IMR-90 (cell line): ENCODE results near the gene PRICKLE2. TPM values are rescaled to one million over a fixed set of nuclear protein-coding genes. Genes with fewer than 3 reads are reported as not detected.

Experiments
- ATAC-seq: fragments of 200-7000 bp; cut with Tn5 transposase; 2 replicates; pipeline ENCODE4 v1.9.1; 2020; ENCODE audit warnings: low read depth, mild to moderate bottlenecking, moderate library complexity
- BruUV-seq: library from RNA; stranded (reverse); fragments of 400-500 nt; replicated peaks from 2 replicates; lab custom pipeline; 2021; lab: Mats Ljungman, UMichigan
- CTCF ChIA-PET: fragments of 300-600 bp; formaldehyde crosslinking; extraction: SDS; loops from one replicate; lab custom pipeline; 2021; ENCODE audit warnings: antibody characterized with exemption; lab: Yijun Ruan, JAX
- POLR2A ChIA-PET: fragments of 300-600 bp; sonication (Branson Sonifier 250); formaldehyde crosslinking; loops from one replicate; lab custom pipeline; 2022; ENCODE audit warnings: antibody characterized with exemption; ENCODE audit not compliant: unreplicated experiment; lab: Charles Lee
- DNase-seq: peaks from one replicate; pipeline ENCODE4 v3.0.0; 2013
- H2AFZ ChIP-seq: replicated peaks from 2 replicates; pipeline ENCODE3; 2013; ENCODE audit warnings: low read length, mild to moderate bottlenecking; ENCODE audit not compliant: poor library complexity
- H2AK5ac ChIP-seq: 2 replicates; pipeline ENCODE4 v1.6.1; 2013; ENCODE audit warnings: low read depth, low read length, inconsistent platforms
- H2AK9ac ChIP-seq: replicated peaks from 2 replicates; pipeline ENCODE3; 2013; ENCODE audit warnings: mild to moderate bottlenecking, low read depth, low read length, moderate library complexity; ENCODE audit not compliant: poor library complexity
- H2BK120ac ChIP-seq: 2 replicates; pipeline ENCODE4 v1.6.1; 2013; ENCODE audit warnings: low read depth, low read length, inconsistent platforms
- H2BK15ac ChIP-seq: 3 replicates; pipeline ENCODE4 v1.6.1; 2013; ENCODE audit warnings: low read depth, low read length, inconsistent platforms
- H2BK20ac ChIP-seq: 2 replicates; pipeline ENCODE4 v1.6.1; 2013; ENCODE audit warnings: low read depth, mild to moderate bottlenecking, inconsistent platforms, low read length, moderate library complexity
- H2BK5ac ChIP-seq: 2 replicates; pipeline ENCODE4 v1.6.1; 2013; ENCODE audit warnings: mild to moderate bottlenecking, low read depth, low read length, inconsistent platforms; ENCODE audit not compliant: poor library complexity, severe bottlenecking
- H3K14ac ChIP-seq: replicated peaks from 2 replicates; pipeline ENCODE4 v1.6.1; 2013; ENCODE audit warnings: low read depth, low read length, inconsistent platforms
- H3K18ac ChIP-seq: 2 replicates; pipeline ENCODE4 v1.6.1; 2013; ENCODE audit warnings: low read depth, low read length, control low read depth
- H3K23ac ChIP-seq: 2 replicates; pipeline ENCODE4 v1.6.1; 2013; ENCODE audit warnings: low read depth, low read length, inconsistent platforms
- H3K27ac ChIP-seq: 2 replicates; pipeline ENCODE4 v1.5.1; 2013; ENCODE audit warnings: mild to moderate bottlenecking, control low read depth, low read length; ENCODE audit not compliant: insufficient read depth
- H3K27me3 ChIP-seq: 2 replicates; pipeline ENCODE4 v1.6.1; 2013; ENCODE audit warnings: low read length; ENCODE audit not compliant: control insufficient read depth, insufficient read depth
- H3K36me3 ChIP-seq: 2 replicates; pipeline ENCODE4 v1.6.1; 2013; ENCODE audit warnings: low read length, mixed read lengths; ENCODE audit not compliant: control insufficient read depth, insufficient read depth
- H3K4ac ChIP-seq: 2 replicates; pipeline ENCODE4 v1.6.1; 2013; ENCODE audit warnings: low read depth, low read length, inconsistent platforms
- H3K4me1 ChIP-seq: 2 replicates; pipeline ENCODE4 v1.6.1; 2013; ENCODE audit warnings: low read length, mixed read lengths; ENCODE audit not compliant: control insufficient read depth, insufficient read depth
- H3K4me2 ChIP-seq: 2 replicates; pipeline ENCODE4 v1.6.1; 2013; ENCODE audit warnings: low read depth, mild to moderate bottlenecking, control low read depth, low read length, moderate library complexity
- H3K4me3 ChIP-seq: 2 replicates; pipeline ENCODE4 v1.5.1; 2013; ENCODE audit warnings: low read depth, mild to moderate bottlenecking, control low read depth, low read length, moderate library complexity; ENCODE audit not compliant: insufficient read depth
- H3K56ac ChIP-seq: 2 replicates; pipeline ENCODE4 v1.6.1; 2013; ENCODE audit warnings: low read length, inconsistent platforms; ENCODE audit not compliant: insufficient read depth; ENCODE audit errors: extremely low read depth
- H3K79me1 ChIP-seq, 2 experiments: 2 replicates each; pipeline ENCODE4 v1.6.1; 2013; ENCODE audit warnings: low read length in 2 of 2, inconsistent platforms in 1 of 2, low read depth in 1 of 2
- H3K9ac ChIP-seq: 2 replicates; pipeline ENCODE4 v1.6.1; 2013; ENCODE audit warnings: low read depth, low read length, control low read depth
- H3K9me1 ChIP-seq: 2 replicates; pipeline ENCODE4 v1.6.1; 2013; ENCODE audit warnings: low read length, inconsistent platforms; ENCODE audit not compliant: insufficient read depth
- H3K9me3 ChIP-seq: 2 replicates; pipeline ENCODE4 v1.6.1; 2013; ENCODE audit warnings: low read length; ENCODE audit not compliant: control insufficient read depth, insufficient read depth
- H4K20me1 ChIP-seq: 2 replicates; pipeline ENCODE4 v1.6.1; 2013; ENCODE audit warnings: low read length, inconsistent platforms; ENCODE audit not compliant: insufficient read depth
- H4K5ac ChIP-seq: 2 replicates; pipeline ENCODE4 v1.6.1; 2013; ENCODE audit warnings: mild to moderate bottlenecking, low read depth, low read length, control low read depth
- H4K8ac ChIP-seq, 2 experiments: 2 replicates each; pipeline ENCODE4 v1.6.1; 2013; ENCODE audit warnings: low read depth in 2 of 2, low read length in 2 of 2, control low read depth in 1 of 2, inconsistent platforms in 1 of 2
- H4K91ac ChIP-seq: 2 replicates; pipeline ENCODE4 v1.6.1; 2013; ENCODE audit warnings: low read depth, low read length, inconsistent platforms; ENCODE audit not compliant: insufficient read depth
- ELK1 ChIP-seq: fragments of 150-350 bp; IDR thresholded peaks from 2 replicates; pipeline ENCODE4 v1.6.1; 2016; ENCODE audit warnings: low read depth, mild to moderate bottlenecking, low read length, moderate library complexity, borderline replicate concordance
- MXI1 ChIP-seq: IDR thresholded peaks from 2 replicates; pipeline ENCODE4 v1.6.1; 2012; ENCODE audit warnings: low read depth, mild to moderate bottlenecking, low read length, moderate library complexity, borderline replicate concordance
- WGBS, 2 experiments: methylation state at CpG; one replicate each; pipeline versions ENCODE4 v1.1.5 to v1.1.7; 2013; ENCODE audit warnings: missing lambda C conversion rate in 2 of 2; ENCODE audit not compliant: insufficient read length in 1 of 2; ENCODE audit errors: extremely low coverage in 2 of 2; 5-methylcytosine and 5-hydroxymethylcytosine counted together
- dilution Hi-C: fragments of 300-500 bp; cut with HindIII; formaldehyde crosslinking; loops from one replicate; pipeline ENCODE4 v1.14.3; 2018; ENCODE audit warnings: low sequenced_read_pairs; ENCODE audit not compliant: unreplicated experiment
- in situ Hi-C: fragments of 300-500 bp; cut with MboI; formaldehyde crosslinking; loops from 3 replicates; pipeline ENCODE4 v1.14.3; 2019; ENCODE audit warnings: low sequenced_read_pairs, inconsistent platforms, mixed read lengths
- intact Hi-C: fragments of 100-400 bp; cut with micrococcal nuclease; formaldehyde crosslinking; loops from 2 replicates; pipeline ENCODE4 v1.10.0; 2022
- polyA plus RNA-seq, 3 experiments: library from polyadenylated mRNA; depleted of rRNA; stranded (reverse); fragments of >200 nt; gene quantifications; 2 replicates each; pipeline ENCODE4 v1.2.3, GENCODE V29; 2012; ENCODE audit warnings: low replicate concordance in 1 of 3
- total RNA-seq: library from RNA; depleted of rRNA; stranded (reverse); fragments of >200 nt; gene quantifications from 2 replicates; pipeline ENCODE4 v1.2.3, GENCODE V29; 2012

The PRICKLE2 gene
- total and polyA plus RNA-seq, 2 of the 4 experiments (the other 2 are of a cell fraction): 4.1 to 14.2 TPM

GRCh38 chr3:64268926-64269325 is 43.7 kb upstream of the PRICKLE2 start:
- 0 out of 2 replicates have a peak overlapping the region, but pooled peaks have one; percentile 33 for H2AK5ac ChIP-seq
- ATAC-seq (no peak), DNase-seq (no peak)
- no peaks in the 10 kb centered on the region; the same call in 1 of the 2 replicates for H3K36me3 ChIP-seq
- no peak overlapping the region for H3K9ac ChIP-seq
- H4K8ac ChIP-seq: no peak overlapping the region
- H2BK15ac ChIP-seq: no peak overlapping the region
- no peaks in the 10 kb centered on the region; the same call in 1 of the 2 replicates for H3K9me1 ChIP-seq
- no peak overlapping the region for H3K14ac ChIP-seq
- no CpG with 5 or more reads among the region's 4 CpGs for WGBS, 2 experiments
- no peak overlapping the region for H3K4me2 ChIP-seq
- TF ChIP-seq ELK1 (no peak), MXI1 (no peak)
- no peak overlapping the region for H3K27ac ChIP-seq
- H2AK9ac ChIP-seq: no peak overlapping the region
- H3K79me1 ChIP-seq: peaks cover 3 to 38% of the 10 kb centered on the region in 2 experiments; a peak in 3 of 4 replicates
- H4K91ac ChIP-seq: no peak overlapping the region
- no peak overlapping the region for H3K4me3 ChIP-seq
- peak overlapping the region; percentile 97 for H2BK5ac ChIP-seq
- H4K20me1 ChIP-seq: peaks cover 15% of the 10 kb centered on the region
- H3K4me1 ChIP-seq: peaks cover 10% of the 10 kb centered on the region
- H3K23ac ChIP-seq: peak overlapping the region; percentile 52; the same call in 1 of the 2 replicates
- CTCF ChIA-PET: no interaction called here
- H3K4ac ChIP-seq: peak overlapping the region; percentile 29; the same call in 1 of the 2 replicates
- H2BK120ac ChIP-seq: no peak overlapping the region
- no TSS peak for BruUV-seq
- no peak overlapping the region; the same call in 1 of the 2 replicates for H3K18ac ChIP-seq
- H3K56ac ChIP-seq: no peak overlapping the region
- no peaks in the 10 kb centered on the region for H3K9me3 ChIP-seq
- H2BK20ac ChIP-seq: no peak overlapping the region
- dilution Hi-C loops (no loop called here), intact Hi-C loops (loop anchor here (5.0 kb wide), 2 partner anchors 37 to 193 kb away; no protein-coding TSS in a partner anchor), in situ Hi-C loops (loop anchor here (10.0 kb wide), 1 partner anchor 216 kb away; no protein-coding TSS in a partner anchor)
- H2AFZ ChIP-seq: no peak overlapping the region
- no peak overlapping the region for H4K5ac ChIP-seq
- H3K27me3 ChIP-seq: no peaks in the 10 kb centered on the region
- POLR2A ChIA-PET: no interaction called here
